A375 (cell line): ENCODE data around the gene XRCC3. TPM values are rescaled to one million over a fixed set of nuclear protein-coding genes. Genes with fewer than 3 reads are reported as not detected.

ENCODE experiments used
- small RNA-seq: library from RNA; depleted of rRNA; stranded (forward); fragments of <200 nt; gene quantifications from one replicate; pipeline ENCODE3, GENCODE V24; 2014
- total RNA-seq: library from RNA; depleted of rRNA; stranded (reverse); fragments of >200 nt; shearing (Covaris generic); gene quantifications from 2 replicates; pipeline ENCODE4 v1.2.3, GENCODE V29; 2014; rRNA removed

Gene XRCC3
- 40.6 and 43.3 TPM in 2 replicates for total RNA-seq

DNA sequence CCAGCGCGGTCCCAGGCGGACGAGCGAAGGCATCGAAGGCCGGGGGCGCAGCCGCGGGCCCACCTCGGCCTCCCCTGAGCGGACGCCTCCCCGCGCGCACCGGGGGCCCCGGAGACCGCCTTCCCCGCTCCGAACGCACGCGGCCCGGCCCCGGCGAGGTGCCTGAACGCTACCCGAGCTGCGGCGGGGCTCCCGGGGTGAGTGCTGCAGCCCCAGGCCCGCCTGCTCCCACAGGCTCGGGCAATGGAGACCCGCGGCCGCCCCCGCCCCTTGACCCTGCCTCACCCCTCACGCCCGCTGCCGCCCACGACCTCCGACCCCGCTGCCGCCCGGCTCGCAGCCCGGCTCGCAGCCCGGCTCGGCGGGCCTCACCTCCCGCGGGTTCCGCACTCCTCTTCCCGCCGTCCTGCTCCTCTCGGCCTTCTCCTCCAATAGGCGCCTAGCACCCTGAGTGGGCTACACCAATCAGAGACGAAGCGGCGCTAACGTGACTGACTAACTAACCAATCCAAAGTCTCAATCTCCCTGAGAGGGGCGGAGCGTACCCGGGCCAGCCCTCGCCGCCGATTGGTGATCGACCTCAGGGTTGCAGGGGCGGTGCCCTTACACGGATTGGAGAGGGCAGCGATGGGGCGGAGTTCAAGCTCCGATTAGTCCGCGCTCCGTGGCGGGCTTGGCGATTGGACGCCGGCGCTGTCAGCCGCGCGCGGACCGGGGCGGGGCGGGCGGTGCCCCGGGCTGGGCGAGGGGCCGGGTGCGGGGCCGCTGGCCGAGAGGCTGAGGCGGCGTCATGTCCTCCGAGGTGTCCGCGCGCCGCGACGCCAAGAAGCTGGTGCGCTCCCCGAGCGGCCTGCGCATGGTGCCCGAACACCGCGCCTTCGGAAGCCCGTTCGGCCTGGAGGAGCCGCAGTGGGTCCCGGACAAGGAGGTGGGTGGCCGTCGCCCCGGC, at the start of gene XRCC3, which contains the start of gene ZFYVE21:
TSS of gene XRCC3 (minus strand) at position 400 of the 949 bp plus-strand sequence. CDS start 4,364 bp downstream, outside the sequence.
TSS of gene ZFYVE21 (plus strand) at position 759 of the 949 bp plus-strand sequence. CDS start at position 791, 32 bp downstream.

Small RNA genes within 50 kb of the gene (small RNA-seq; reads per million reads assigned to genes)
- gene RF00019, result not detected

Other genes with a start within 250 kb of the XRCC3 start
- 161 and 215 TPM in 2 replicates for gene CKB, start 192.6 kb downstream of the XRCC3 start, total RNA-seq
- gene TRMT61A, start 186.3 kb downstream of the XRCC3 start, total RNA-seq, result 24.2 and 29.2 TPM in 2 replicates
- 11.4 and 13.9 TPM in 2 replicates for gene BAG5, start 152.8 kb downstream of the XRCC3 start, total RNA-seq
- 14.6 and 20.0 TPM in 2 replicates for gene COA8, start 152.5 kb downstream of the XRCC3 start, total RNA-seq
- 189 and 272 TPM in 2 replicates for gene KLC1, start 86.2 kb downstream of the XRCC3 start, total RNA-seq
- 13.8 and 15.4 TPM in 2 replicates for gene ZFYVE21, start 359 bp upstream of the XRCC3 start, total RNA-seq
- gene PPP1R13B, start 132.1 kb upstream of the XRCC3 start, total RNA-seq, result 6.1 and 7.7 TPM in 2 replicates
- gene TDRD9, start 213.0 kb upstream of the XRCC3 start, total RNA-seq, result not detected in 2 replicates
- gene RD3L, start 227.1 kb upstream of the XRCC3 start, total RNA-seq, result not detected in 2 replicates